ENCODE results near the gene CDKN1A. TPM values are rescaled to one million over a fixed set of nuclear protein-coding genes. Genes with fewer than 3 reads are reported as not detected.

Gene CDKN1A
- total and polyA plus RNA-seq, 9 of the 15 experiments (the other 6 are each of a cell fraction or from before 2014, with no cell fraction given): 0.25 to 8.1 (median 5.1) TPM

- no peak overlapping the region for H3K27ac ChIP-seq (ENCODE audit: extremely low read depth, low read depth, low read length)
- no peak overlapping the region for H3K4me3 ChIP-seq
- H3K4me1 ChIP-seq (replicated peaks in 1 of 2; ENCODE audit: control insufficient read depth in 2 of 2, insufficient read depth in 2 of 2, low read length in 2 of 2): peaks cover 0 to 6% of the 10 kb centered on the region in 2 experiments; a peak in 2 of 5 replicates
- no peak overlapping the region for H3K9ac ChIP-seq (ENCODE audit: insufficient read depth in 1 of 2, low read depth in 2 of 2, low read length in 2 of 2)
- BruUV-seq (replicated peaks): no TSS peak
- 0 out of 2 replicates have a peak, but pooled peaks cover 5% of the 10 kb centered on the region for H4K20me1 ChIP-seq (replicated peaks; ENCODE audit: control insufficient read depth, insufficient read depth, low read length)
- ChIA-PET CTCF (ENCODE audit: low intra/inter-chr PET ratio) (no interaction called here), POLR2A (interaction anchor here (0.8 to 1.1 kb wide), 2 partner anchors 10 to 91 kb away, joined by 3 read pairs; partner anchors contain the start of gene CDKN1A)
- H2AFZ ChIP-seq (ENCODE audit: low read depth, low read length): no peak overlapping the region
- H3K9me3 ChIP-seq (replicated peaks; ENCODE audit: control insufficient read depth, insufficient read depth, low read depth, low read length): no peaks in the 10 kb centered on the region
- H3K4me2 ChIP-seq (ENCODE audit: insufficient read depth, low read length): no peak overlapping the region
- WGBS (ENCODE audit: insufficient coverage, low coverage, missing lambda C conversion rate): 14% methylated on average over 5 of the region's 5 CpGs
- in situ Hi-C loops (cut with MboI): no loop called here
- intact Hi-C loops (cut with micrococcal nuclease): no loop called here
- no peaks in the 10 kb centered on the region for H3K9me1 ChIP-seq (ENCODE audit: control insufficient read depth, insufficient read depth, low read length)
- H3K79me2 ChIP-seq (ENCODE audit: control insufficient read depth, insufficient read depth, low read length): no peaks in the 10 kb centered on the region
- H3K27me3 ChIP-seq (ENCODE audit: control insufficient read depth in 2 of 2, insufficient read depth in 2 of 2, low read length in 2 of 2): peaks cover 14 to 26% of the 10 kb centered on the region in 2 experiments; a peak in 3 of 5 replicates
- ATAC-seq: no peak
- H3K36me3 ChIP-seq (ENCODE audit: control insufficient read depth, insufficient read depth, low read length): no peaks in the 10 kb centered on the region; the same call in 2 of the 3 replicates
- no peak for FAIRE-seq
- DNase-seq (ENCODE audit: extremely low read depth in 1 of 4, low spot score in 3 of 4): no peak
- TF ChIP-seq CTBP1 (IDR thresholded peaks at IDR 0.05; ENCODE audit: borderline replicate concordance) (no peak), ELF2 (CRISPR knock-in tag; IDR thresholded peaks at IDR 0.05) (no peak), ZSCAN32 (CRISPR knock-in tag; IDR thresholded peaks at IDR 0.05) (no peak), ZNF407 (IDR thresholded peaks at IDR 0.05; ENCODE audit: low read depth) (no peak), ZNF133 (CRISPR knock-in tag; IDR thresholded peaks at IDR 0.05) (no peak), E2F4 (CRISPR knock-in tag; IDR thresholded peaks at IDR 0.05; ENCODE audit: low read depth) (no peak), PYGO2 (tag; IDR thresholded peaks at IDR 0.05) (no peak), BRF1 (IDR thresholded peaks at IDR 0.05; ENCODE audit: borderline replicate concordance, extremely low read depth, insufficient read length) (no peak), ZNF79 (CRISPR knock-in tag; IDR thresholded peaks at IDR 0.05; ENCODE audit: low read depth) (no peak), VEZF1 (CRISPR knock-in tag; IDR thresholded peaks at IDR 0.05) (no peak), SAP30 (IDR thresholded peaks at IDR 0.05; ENCODE audit: borderline replicate concordance, insufficient read depth, low read depth, low read length, poor library complexity, severe bottlenecking) (no peak), CBFA2T3 (IDR thresholded peaks at IDR 0.05) (no peak), ZSCAN29 (IDR thresholded peaks at IDR 0.05) (no peak)
Observed at GRCh38 chr6:36688739-36689075, 10.2 kb downstream of the CDKN1A start.

Data from K562 (cell line).